GM21529 (cell line): ENCODE results near the gene SPIB.
"Not testable (repeated sequence)": the region's sequence is repeated elsewhere in the genome, so short reads cannot be mapped to it uniquely, and the experiment has no call there.

Experiments
- ATAC-seq: cut with Tn5 transposase; IDR thresholded peaks from one replicate; pipeline ENCODE4 v1.9.1; 2021; ENCODE audit not compliant: unreplicated experiment

SPIB gene

GRCh38 chr19:50418176-50419021 lies at the start of gene SPIB:
Gene SPIB (plus strand): TSS chr19:50418938. CDS start chr19:50418963, 25 bp downstream.
- ATAC-seq = no peak

- ATAC-seq = no peak
Measured at GRCh38 chr19:50371914-50372475, 46.7 kb upstream of the SPIB start.

- peak; percentile 84 for ATAC-seq
Measured at GRCh38 chr19:50376166-50377050, 42.3 kb upstream of the SPIB start, which contains the start of gene NR1H2. Gene NR1H2 (plus strand): TSS chr19:50376457. CDS start chr19:50377606, 1,149 bp downstream.

GRCh38 chr19:50377051-50377461 lies 41.7 kb upstream of the SPIB start:
- ATAC-seq = no peak

- no peak for ATAC-seq
Measured at GRCh38 chr19:50377517-50377916, 41.2 kb upstream of the SPIB start.

- no peak for ATAC-seq
Measured at GRCh38 chr19:50378169-50378862, 40.4 kb upstream of the SPIB start.

GRCh38 chr19:50378863-50379236 lies 39.9 kb upstream of the SPIB start:
- no peak for ATAC-seq

- ATAC-seq = no peak
Measured at GRCh38 chr19:50379602-50380001, 39.1 kb upstream of the SPIB start.

GRCh38 chr19:50380137-50380536 lies 38.6 kb upstream of the SPIB start:
- ATAC-seq = no peak

- ATAC-seq = no peak
Measured at GRCh38 chr19:50380751-50381151, 38.0 kb upstream of the SPIB start.

GRCh38 chr19:50381881-50382729 lies 36.6 kb upstream of the SPIB start:
- no peak for ATAC-seq

- ATAC-seq = no peak
Measured at GRCh38 chr19:50383001-50383851, 35.5 kb upstream of the SPIB start.

GRCh38 chr19:50383852-50384684 lies 34.7 kb upstream of the SPIB start, which contains the start of gene POLD1:
Gene POLD1 (plus strand): TSS chr19:50384347. CDS start chr19:50398852, 14,505 bp downstream.
- peak; percentile 71 for ATAC-seq

GRCh38 chr19:50384685-50385535 lies 33.8 kb upstream of the SPIB start:
- ATAC-seq = no peak

- no peak for ATAC-seq
Measured at GRCh38 chr19:50387176-50387867, 31.4 kb upstream of the SPIB start.

GRCh38 chr19:50387868-50388245 lies 30.9 kb upstream of the SPIB start:
- ATAC-seq = no peak

- ATAC-seq = not testable (repeated sequence)
Measured at GRCh38 chr19:50390295-50390694, 28.4 kb upstream of the SPIB start.
